HepG2 (cell line): ENCODE data around the gene ADIPOR2. TPM values are rescaled to one million over a fixed set of nuclear protein-coding genes. Genes with fewer than 3 reads are reported as not detected.

ENCODE experiments used
- ATF7-NPFF ChIP-seq: sonication (generic); formaldehyde crosslinking; IDR thresholded peaks from 2 replicates; pipeline ENCODE4 v1.8.1; 2023; ENCODE audit warnings: mild to moderate bottlenecking, low read depth, missing genetic modification reagents, moderate library complexity
- CENPX ChIP-seq: sonication (generic); formaldehyde crosslinking; IDR thresholded peaks from 2 replicates; pipeline ENCODE4 v1.9.0; 2021; ENCODE audit warnings: mild to moderate bottlenecking, missing genetic modification reagents, moderate library complexity
- MAFK ChIP-seq, 2 experiments: IDR thresholded peaks in 1 of 2; conservative IDR thresholded peaks in 1 of 2; 2 replicates each; pipeline ENCODE4 v1.6.1; 2011; ENCODE audit warnings: improper control_type of control experiment in 2 of 2, low read length in 2 of 2
- RBM22 ChIP-seq: fragments of 200-400 bp; formaldehyde crosslinking; optimal IDR thresholded peaks from 2 replicates; pipeline ENCODE3; 2017; ENCODE audit warnings: mild to moderate bottlenecking, low read length, moderate library complexity
- RNF2 ChIP-seq: fragments of 450-650 bp; conservative IDR thresholded peaks from 2 replicates; pipeline ENCODE4 v1.6.1; 2016; ENCODE audit warnings: low read depth
- SMAD9 ChIP-seq: sonication (generic); formaldehyde crosslinking; IDR thresholded peaks from 2 replicates; pipeline ENCODE4 v1.5.1; 2020; ENCODE audit warnings: mild to moderate bottlenecking, missing genetic modification reagents
- TRIM24 ChIP-seq: sonication (generic); formaldehyde crosslinking; IDR thresholded peaks from 2 replicates; pipeline ENCODE4 v1.8.0; 2022; ENCODE audit warnings: mild to moderate bottlenecking, missing genetic modification reagents
- U2AF2 ChIP-seq: fragments of 200-400 bp; formaldehyde crosslinking; IDR thresholded peaks from 2 replicates; pipeline ENCODE4 v1.6.1; 2017; ENCODE audit warnings: low read depth, mild to moderate bottlenecking, low read length
- ZFP62 ChIP-seq: sonication (generic); formaldehyde crosslinking; IDR thresholded peaks from 2 replicates; pipeline ENCODE4 v1.4.0; 2020; ENCODE audit warnings: missing genetic modification reagents
- ZMYM3 ChIP-seq: sonication (generic); formaldehyde crosslinking; IDR thresholded peaks from 2 replicates; pipeline ENCODE4 v1.5.1; 2020; ENCODE audit warnings: mild to moderate bottlenecking, missing genetic modification reagents
- ZNF563 ChIP-seq: sonication (generic); formaldehyde crosslinking; IDR thresholded peaks from 2 replicates; pipeline ENCODE4 v1.8.0; 2022; ENCODE audit warnings: mild to moderate bottlenecking, moderate library complexity, missing genetic modification reagents
- ZNF570 ChIP-seq: sonication (generic); formaldehyde crosslinking; IDR thresholded peaks from 2 replicates; pipeline ENCODE4 v1.4.0; 2020; ENCODE audit warnings: mild to moderate bottlenecking, missing genetic modification reagents, borderline replicate concordance
- ZNF629 ChIP-seq: sonication (generic); formaldehyde crosslinking; conservative IDR thresholded peaks from 2 replicates; pipeline ENCODE4 v1.5.0; 2020; ENCODE audit warnings: missing genetic modification reagents
- polyA plus RNA-seq, 8 experiments: library from polyadenylated mRNA; depleted of rRNA in 3 of 8; stranded (reverse) in 7 of 8; unstranded in 1 of 8; fragments of >200 nt; fragmentation: Illumina TruSeq in 4 of 8; extraction: Trizol in 4 of 8; gene quantifications; 2 replicates each; pipeline versions ENCODE4 v1.2.1 to v1.2.3, GENCODE V29; 2011 to 2016; ENCODE audit warnings: low read depth in 4 of 8, missing spikeins in 1 of 8, mixed read lengths in 1 of 8; ENCODE audit not compliant: insufficient read depth in 1 of 8
- total RNA-seq, 5 experiments: library from RNA; depleted of rRNA; stranded (reverse); fragments of >200 nt; fragmentation: Illumina TruSeq; extraction: Trizol; gene quantifications; 2 replicates each; pipeline ENCODE4 v1.2.3, GENCODE V29; 2016; ENCODE audit warnings: low read depth in 1 of 5
- TF ChIP-seq, protein P1 (sequence below): sonication (generic); formaldehyde crosslinking; IDR thresholded peaks from 2 replicates; pipeline ENCODE4 v1.9.0; 2021; ENCODE audit warnings: missing genetic modification reagents, mild to moderate bottlenecking, borderline replicate concordance
- TF ChIP-seq, protein P2 (sequence below): sonication (generic); formaldehyde crosslinking; conservative IDR thresholded peaks from 2 replicates; pipeline ENCODE4 v1.5.0; 2020; ENCODE audit warnings: missing genetic modification reagents
- TF ChIP-seq, protein P3 (sequence below): sonication (generic); formaldehyde crosslinking; IDR thresholded peaks from 2 replicates; pipeline ENCODE4 v1.4.0; 2020; ENCODE audit warnings: missing genetic modification reagents, borderline replicate concordance
- TF ChIP-seq, protein P4 (sequence below), 2 experiments: sonication (generic) in 1 of 2; formaldehyde crosslinking in 1 of 2; IDR thresholded peaks; 2 replicates each; pipeline versions ENCODE4 v1.4.0 to v1.6.1; 2016 to 2020; ENCODE audit warnings: borderline replicate concordance in 1 of 2, low read depth in 1 of 2, mild to moderate bottlenecking in 1 of 2, missing genetic modification reagents in 1 of 2

The ADIPOR2 gene
- total and polyA plus RNA-seq, 2 of the 13 experiments (the other 11 are each of a cell fraction or from before 2014, with no cell fraction given): 35.2 to 52.2 TPM

DNA sequence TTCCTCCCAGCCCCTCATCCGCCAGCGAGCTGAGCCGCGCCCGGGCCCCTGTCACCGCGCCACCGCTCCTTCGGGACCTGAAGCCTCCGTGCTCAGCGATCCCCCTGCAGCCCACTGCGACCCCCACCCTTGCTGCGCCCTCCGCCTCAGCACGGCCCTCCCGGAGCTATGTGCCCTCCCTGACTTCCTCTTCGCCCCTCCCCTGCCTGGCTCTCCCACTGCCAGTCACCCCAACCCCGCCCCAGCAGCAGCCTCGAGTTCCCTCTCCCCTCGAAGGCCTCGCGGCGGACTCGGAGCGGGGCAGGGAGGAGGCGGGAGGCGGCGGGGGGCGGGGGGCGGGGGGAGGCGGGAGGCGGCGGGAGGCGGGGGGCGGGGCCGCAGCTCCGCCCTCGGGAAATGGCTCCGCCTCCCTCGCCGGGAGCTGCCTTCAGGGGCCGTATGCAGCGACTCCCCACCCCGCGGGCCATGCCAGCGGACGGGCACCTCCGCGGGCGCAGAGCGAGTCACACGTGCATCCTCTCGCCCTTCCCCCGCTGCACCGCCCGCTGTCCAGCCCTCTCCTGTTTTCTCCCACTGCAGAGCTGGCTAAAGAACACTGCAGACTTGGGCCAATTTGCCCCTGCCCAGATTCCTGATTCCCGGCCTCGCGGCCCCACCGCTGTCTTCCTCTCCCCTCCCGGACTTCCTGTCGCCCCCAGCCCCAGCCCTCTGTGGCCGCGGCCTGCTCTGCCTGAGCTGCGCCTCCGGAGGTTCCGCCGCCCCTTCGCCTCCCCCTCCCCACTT, 29.1 kb upstream of the ADIPOR2 start (continued):
- TF ChIP-seq ZMYM3 (CRISPR knock-in tag) (peak; percentile 20; the same call in 1 of the 2 replicates), RNF2 (no peak), ZFP62 (CRISPR knock-in tag) (no peak), SMAD9 (CRISPR knock-in tag) (no peak), RBM22 (no peak), ZNF570 (CRISPR knock-in tag) (no peak), ATF7-NPFF (CRISPR knock-in tag) (peak; percentile 58; the same call in 1 of the 2 replicates), MAFK (conservative IDR thresholded peaks at IDR 0.05 in 1 of 2, IDR thresholded peaks at IDR 0.05 in 1 of 2; ENCODE audit: low read length in 2 of 2) (no peak), ZNF563 (CRISPR knock-in tag) (peak; percentile 65), CENPX (CRISPR knock-in tag) (no peak), TRIM24 (CRISPR knock-in tag) (no peak), ZNF629 (CRISPR knock-in tag) (no peak), U2AF2 (no peak)
- TF ChIP-seq, protein P1, sequence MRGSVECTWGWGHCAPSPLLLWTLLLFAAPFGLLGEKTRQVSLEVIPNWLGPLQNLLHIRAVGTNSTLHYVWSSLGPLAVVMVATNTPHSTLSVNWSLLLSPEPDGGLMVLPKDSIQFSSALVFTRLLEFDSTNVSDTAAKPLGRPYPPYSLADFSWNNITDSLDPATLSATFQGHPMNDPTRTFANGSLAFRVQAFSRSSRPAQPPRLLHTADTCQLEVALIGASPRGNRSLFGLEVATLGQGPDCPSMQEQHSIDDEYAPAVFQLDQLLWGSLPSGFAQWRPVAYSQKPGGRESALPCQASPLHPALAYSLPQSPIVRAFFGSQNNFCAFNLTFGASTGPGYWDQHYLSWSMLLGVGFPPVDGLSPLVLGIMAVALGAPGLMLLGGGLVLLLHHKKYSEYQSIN: no peak
- TF ChIP-seq, protein P2, sequence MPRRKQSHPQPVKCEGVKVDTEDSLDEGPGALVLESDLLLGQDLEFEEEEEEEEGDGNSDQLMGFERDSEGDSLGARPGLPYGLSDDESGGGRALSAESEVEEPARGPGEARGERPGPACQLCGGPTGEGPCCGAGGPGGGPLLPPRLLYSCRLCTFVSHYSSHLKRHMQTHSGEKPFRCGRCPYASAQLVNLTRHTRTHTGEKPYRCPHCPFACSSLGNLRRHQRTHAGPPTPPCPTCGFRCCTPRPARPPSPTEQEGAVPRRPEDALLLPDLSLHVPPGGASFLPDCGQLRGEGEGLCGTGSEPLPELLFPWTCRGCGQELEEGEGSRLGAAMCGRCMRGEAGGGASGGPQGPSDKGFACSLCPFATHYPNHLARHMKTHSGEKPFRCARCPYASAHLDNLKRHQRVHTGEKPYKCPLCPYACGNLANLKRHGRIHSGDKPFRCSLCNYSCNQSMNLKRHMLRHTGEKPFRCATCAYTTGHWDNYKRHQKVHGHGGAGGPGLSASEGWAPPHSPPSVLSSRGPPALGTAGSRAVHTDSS: no peak
- TF ChIP-seq, protein P3, sequence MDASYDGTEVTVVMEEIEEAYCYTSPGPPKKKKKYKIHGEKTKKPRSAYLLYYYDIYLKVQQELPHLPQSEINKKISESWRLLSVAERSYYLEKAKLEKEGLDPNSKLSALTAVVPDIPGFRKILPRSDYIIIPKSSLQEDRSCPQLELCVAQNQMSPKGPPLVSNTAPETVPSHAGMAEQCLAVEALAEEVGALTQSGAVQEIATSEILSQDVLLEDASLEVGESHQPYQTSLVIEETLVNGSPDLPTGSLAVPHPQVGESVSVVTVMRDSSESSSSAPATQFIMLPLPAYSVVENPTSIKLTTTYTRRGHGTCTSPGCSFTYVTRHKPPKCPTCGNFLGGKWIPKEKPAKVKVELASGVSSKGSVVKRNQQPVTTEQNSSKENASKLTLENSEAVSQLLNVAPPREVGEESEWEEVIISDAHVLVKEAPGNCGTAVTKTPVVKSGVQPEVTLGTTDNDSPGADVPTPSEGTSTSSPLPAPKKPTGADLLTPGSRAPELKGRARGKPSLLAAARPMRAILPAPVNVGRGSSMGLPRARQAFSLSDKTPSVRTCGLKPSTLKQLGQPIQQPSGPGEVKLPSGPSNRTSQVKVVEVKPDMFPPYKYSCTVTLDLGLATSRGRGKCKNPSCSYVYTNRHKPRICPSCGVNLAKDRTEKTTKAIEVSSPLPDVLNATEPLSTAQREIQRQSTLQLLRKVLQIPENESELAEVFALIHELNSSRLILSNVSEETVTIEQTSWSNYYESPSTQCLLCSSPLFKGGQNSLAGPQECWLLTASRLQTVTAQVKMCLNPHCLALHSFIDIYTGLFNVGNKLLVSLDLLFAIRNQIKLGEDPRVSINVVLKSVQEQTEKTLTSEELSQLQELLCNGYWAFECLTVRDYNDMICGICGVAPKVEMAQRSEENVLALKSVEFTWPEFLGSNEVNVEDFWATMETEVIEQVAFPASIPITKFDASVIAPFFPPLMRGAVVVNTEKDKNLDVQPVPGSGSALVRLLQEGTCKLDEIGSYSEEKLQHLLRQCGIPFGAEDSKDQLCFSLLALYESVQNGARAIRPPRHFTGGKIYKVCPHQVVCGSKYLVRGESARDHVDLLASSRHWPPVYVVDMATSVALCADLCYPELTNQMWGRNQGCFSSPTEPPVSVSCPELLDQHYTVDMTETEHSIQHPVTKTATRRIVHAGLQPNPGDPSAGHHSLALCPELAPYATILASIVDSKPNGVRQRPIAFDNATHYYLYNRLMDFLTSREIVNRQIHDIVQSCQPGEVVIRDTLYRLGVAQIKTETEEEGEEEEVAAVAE (CRISPR knock-in tag): no peak
- TF ChIP-seq, protein P4, sequence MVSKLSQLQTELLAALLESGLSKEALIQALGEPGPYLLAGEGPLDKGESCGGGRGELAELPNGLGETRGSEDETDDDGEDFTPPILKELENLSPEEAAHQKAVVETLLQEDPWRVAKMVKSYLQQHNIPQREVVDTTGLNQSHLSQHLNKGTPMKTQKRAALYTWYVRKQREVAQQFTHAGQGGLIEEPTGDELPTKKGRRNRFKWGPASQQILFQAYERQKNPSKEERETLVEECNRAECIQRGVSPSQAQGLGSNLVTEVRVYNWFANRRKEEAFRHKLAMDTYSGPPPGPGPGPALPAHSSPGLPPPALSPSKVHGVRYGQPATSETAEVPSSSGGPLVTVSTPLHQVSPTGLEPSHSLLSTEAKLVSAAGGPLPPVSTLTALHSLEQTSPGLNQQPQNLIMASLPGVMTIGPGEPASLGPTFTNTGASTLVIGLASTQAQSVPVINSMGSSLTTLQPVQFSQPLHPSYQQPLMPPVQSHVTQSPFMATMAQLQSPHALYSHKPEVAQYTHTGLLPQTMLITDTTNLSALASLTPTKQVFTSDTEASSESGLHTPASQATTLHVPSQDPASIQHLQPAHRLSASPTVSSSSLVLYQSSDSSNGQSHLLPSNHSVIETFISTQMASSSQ (IDR thresholded peaks at IDR 0.05; ENCODE audit: low read depth): no peak
- TF ChIP-seq, protein P4 (CRISPR knock-in tag; IDR thresholded peaks at IDR 0.05; ENCODE audit: borderline replicate concordance): no peak
